ENCODE results near the gene USP11.

The USP11 gene

DNA sequence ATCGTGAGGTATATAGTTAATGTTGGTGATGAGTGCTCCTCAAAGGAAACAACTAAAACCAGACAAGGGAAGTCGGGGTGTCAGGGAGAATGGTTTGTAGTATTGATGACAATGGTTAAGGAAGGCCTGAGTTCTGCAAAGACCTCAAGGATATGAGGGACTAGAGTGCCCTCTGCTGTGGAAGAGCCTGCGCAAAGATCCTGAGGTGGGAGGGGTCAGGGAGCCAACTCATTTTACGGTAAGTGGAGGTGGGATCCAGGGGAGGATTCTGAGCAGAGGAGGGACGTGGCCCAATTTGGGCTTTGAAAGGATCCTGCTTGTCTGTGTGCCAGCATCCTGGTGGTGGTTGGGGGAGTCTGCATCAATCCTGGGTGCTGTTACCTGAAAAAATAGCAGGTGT is 27.8 kb upstream of the USP11 start:
- DNase-seq: no peak

- peak; percentile 68 for DNase-seq
Measured at GRCh38 chrX:47206316-47206715, 26.5 kb upstream of the USP11 start.

DNA sequence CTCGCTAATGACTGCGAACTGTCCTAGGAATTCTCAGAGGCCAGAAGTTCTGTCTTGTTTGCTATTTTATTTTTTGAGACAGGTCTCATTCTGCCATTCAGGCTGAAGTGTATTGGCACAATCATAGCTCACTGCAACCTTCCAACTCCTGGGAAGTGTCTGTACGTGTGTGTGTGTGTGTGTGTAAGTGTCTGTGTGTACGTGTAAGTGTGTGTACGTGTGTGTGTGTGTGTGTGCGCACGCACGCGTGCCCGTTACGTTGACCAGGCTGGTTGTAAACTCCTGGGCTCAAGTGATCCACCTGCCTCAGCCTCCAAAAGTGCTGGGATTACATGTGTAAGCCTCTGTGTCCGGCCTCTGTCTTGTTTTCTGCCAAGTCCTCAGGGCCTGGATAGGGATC is 24.7 kb upstream of the USP11 start:
- no peak for DNase-seq

DNA sequence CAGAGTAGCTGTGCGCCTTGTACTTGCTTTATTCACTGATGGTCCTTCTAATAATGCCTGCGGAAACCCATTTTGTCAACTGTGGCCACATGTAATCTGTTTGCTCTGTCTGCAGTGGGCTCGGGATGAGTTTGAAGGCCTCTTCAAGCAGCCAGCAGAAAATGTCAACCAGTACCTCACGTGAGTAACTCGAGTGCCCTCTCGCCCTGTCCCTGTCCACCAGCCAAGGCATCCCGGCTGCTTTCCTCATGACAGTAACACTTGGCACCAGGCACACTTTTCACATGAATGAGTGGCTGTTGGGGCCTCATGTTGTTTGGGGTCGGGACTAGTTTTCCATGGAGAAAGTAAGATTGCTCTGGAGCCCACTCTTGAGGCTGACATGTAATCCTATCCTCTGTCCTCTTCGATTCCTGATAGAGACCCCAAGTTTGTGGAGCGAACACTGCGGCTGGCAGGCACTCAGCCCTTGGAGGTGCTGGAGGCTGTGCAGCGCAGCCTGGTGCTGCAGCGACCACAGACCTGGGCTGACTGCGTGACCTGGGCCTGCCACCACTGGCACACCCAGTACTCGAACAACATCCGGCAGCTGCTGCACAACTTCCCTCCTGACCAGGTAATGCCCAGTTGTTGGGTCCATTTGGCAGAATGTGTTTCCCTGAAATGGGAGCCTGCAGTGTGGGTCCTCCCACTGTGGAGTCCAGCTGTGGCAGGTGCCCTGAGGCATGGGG is 23.1 kb upstream of the USP11 start:
- no peak for DNase-seq

DNA sequence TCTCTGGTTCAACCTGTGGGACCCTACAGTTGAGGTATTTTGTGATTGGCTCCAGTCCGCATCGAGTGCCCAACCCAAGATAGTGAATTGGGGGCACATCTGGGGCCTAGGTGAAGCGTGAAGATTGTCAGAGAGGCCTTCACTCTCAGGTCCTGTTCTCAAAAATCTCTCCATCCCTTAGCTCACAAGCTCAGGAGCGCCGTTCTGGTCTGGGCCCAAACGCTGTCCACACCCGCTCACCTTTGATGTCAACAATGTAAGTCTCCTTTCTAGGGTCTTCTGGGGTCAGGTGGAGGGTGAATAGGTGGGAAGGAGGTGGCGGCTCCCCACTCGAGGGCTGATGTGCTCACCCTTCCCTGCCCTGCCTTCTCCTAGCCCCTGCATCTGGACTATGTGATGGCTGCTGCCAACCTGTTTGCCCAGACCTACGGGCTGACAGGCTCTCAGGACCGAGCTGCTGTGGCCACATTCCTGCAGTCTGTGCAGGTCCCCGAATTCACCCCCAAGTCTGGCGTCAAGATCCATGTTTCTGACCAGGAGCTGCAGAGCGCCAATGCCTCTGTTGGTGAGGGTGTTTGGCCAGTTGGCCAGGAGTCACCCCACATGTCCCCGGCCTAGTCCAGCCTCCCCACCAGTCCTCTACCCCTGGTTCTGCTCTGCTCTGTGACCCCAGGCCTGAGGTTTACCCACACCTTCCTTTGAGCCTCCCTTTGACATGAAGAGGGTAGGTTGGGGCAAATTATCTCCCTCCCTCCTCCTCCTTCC is 22.0 kb upstream of the USP11 start:
- no peak for DNase-seq

DNA sequence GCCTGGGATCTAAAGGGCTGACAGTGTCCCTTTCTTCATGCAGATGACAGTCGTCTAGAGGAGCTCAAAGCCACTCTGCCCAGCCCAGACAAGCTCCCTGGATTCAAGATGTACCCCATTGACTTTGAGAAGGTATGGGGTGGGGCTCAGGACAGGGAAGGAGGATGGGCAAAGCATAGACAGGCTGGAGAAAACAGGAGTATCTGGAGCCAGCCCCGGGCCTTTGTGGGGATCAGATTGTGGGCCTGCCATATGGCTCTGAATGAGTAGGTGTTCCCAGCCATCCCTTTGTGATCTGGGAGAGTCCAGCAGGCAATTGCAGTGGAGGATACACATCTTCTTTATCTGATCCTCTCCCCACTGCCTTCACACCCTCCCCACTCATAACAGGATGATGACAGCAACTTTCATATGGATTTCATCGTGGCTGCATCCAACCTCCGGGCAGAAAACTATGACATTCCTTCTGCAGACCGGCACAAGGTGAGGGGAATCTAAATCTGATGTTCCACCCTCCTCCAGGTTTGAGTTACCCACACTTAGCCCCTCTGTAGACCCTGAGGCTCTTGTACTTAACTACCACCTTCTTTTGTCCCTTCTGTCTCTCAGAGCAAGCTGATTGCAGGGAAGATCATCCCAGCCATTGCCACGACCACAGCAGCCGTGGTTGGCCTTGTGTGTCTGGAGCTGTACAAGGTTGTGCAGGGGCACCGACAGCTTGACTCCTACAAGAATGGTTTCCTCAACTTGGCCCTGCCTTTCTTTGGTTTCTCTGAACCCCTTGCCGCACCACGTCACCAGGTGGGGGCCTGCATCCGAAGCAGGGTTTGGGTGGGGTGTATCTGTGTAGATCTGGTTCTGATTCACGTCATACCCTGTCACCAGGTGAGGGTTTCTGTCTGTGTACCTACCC is 20.2 kb upstream of the USP11 start:
- DNase-seq: peak; percentile 21

- DNase-seq: no peak
Measured at GRCh38 chrX:47214435-47215077, 18.3 kb upstream of the USP11 start.

GRCh38 chrX:47215291-47215900 is 17.4 kb upstream of the USP11 start:
- DNase-seq: peak; percentile 88

DNA sequence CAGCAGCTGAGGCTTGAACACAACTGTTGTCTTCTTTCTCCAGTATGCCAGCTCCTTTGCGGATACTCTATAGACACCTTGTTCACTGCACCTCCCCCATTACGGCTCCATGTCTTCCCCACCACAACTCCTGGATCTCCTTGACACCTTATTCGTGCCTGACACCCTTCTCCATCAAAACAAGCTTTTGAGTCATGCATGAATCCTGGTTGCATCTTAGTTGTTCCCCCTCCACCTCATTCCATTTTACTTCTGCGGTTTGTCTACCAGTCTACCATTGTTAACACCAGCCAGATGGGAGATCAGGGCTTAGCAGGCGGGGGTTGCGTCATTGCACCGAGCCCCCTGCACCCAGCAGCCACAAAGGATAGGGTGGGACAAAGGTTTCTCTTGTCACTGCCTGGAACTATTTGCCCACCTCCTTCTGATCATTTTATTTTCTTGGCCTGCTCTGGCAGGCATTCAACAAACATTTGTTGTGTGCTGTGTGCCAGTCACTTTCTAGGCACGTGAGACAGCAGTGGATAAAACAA is 16.4 kb upstream of the USP11 start:
- DNase-seq: no peak

DNA sequence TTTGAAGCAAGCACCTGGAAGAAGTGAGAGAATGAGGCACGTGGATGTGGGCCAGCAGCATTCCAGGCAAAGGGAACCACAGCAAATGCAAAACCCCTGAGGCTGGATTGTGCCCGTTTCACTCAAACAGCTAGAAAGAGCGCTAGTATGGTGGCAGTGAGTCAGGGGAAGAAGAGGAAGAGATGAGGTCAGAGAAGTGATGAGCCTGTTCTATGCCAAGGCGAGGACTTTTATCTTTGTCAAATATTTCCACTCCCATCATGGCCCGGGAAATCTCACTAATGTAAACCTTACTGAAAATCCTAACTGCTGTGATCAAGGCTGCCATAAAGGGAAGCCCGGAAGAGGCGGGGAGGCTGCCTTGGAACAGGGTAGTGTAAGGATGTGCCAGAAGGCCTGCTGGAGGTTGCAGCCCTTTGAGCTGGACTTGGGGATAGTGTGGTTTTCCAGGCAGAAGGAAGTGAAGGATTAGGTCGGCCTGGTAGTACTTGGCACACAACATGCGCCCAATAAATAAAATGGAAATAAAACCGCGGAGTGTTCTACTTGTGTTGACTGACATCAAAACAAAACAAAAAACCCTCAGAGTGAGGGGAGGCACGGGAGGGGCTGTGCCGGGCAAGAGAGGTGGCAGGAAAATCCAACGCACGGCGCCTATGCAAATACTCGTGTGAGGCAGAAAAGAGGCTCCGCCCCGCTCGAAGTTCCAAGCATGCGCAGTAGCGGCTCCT is 15.5 kb upstream of the USP11 start:
- DNase-seq: peak; percentile 94

DNA sequence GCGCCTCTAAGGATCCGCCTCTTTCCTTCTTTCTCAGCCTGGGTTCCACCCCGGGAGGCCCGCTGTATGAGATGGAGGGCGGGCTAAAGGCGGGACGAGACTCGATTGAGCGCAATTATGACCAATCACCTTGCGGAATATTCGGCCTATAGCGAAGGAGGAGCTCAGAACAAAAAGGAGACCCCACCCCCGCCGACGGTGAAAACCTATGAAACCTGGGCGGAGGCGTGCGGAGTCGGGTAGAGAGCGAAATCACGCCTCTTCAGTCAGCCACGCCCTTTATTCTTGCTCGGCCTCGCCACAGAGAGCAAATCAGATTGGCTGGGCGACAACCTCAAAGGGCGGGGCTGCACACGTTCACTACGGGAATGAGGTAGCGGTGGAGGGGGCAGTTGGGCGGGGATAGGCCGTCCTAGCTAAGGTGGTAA is 14.9 kb upstream of the USP11 start:
- peak; percentile 100 for DNase-seq

GRCh38 chrX:47218280-47218919 is 14.4 kb upstream of the USP11 start, which contains the start of gene CDK16:
Gene CDK16 (plus strand): TSS chrX:47218681. CDS start chrX:47223558, 4,877 bp downstream.
- DNase-seq: peak; percentile 92

GRCh38 chrX:47218920-47219815 is 13.6 kb upstream of the USP11 start:
- no peak for DNase-seq

GRCh38 chrX:47221756-47222155 is 11.1 kb upstream of the USP11 start:
- no peak for DNase-seq

- DNase-seq: no peak
Measured at GRCh38 chrX:47222751-47223350, 10.0 kb upstream of the USP11 start.

DNA sequence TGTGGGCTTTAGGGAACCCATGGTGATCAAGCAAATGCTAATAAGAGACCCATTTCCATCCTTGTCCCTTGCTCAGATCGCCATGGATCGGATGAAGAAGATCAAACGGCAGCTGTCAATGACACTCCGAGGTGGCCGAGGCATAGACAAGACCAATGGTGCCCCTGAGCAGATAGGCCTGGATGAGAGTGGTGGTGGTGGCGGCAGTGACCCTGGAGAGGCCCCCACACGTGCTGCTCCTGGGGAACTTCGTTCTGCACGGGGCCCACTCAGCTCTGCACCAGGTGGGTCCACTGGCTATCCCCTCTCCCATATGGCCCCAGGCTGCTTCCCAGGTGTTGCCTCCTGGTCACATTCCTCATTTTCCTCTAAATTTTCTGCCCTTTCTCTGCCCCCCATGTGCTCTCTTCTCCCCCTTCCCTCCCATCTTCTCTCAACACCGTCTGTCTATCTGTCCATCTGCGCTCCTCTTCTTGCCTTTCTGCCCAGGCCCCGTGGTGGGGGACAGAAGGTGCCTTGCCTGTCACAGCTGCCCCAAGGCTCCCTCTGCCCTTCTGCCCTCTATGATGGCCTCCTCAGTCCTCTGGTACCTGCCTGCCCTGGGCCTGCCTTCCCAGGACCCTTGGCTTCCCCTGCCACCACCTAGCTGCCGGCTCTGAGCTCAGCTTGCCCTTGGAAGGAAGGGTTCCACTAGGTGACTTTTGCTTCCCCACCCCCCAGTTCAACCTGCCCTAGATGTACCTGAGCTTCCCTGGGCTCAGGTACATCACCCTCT is 9.1 kb upstream of the USP11 start:
- DNase-seq: no peak

DNA sequence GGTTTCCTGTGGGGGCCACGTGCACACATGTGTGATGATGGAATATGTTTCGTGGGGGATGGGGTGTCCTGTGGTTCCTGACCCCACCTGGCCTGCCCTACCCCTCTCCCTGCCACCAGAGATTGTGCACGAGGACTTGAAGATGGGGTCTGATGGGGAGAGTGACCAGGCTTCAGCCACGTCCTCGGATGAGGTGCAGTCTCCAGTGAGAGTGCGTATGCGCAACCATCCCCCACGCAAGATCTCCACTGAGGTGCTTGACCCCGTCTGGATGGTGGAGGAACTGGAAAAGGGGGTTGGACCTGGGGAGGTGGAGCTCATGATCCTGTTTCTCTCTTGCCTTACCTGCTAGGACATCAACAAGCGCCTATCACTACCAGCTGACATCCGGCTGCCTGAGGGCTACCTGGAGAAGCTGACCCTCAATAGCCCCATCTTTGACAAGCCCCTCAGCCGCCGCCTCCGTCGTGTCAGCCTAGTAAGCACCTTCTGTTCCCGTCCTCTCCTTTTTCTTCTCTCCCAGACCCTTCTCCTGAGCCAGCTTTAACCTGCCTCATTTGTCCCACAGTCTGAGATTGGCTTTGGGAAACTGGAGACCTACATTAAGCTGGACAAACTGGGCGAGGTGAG is 8.4 kb upstream of the USP11 start:
- DNase-seq: no peak

DNA sequence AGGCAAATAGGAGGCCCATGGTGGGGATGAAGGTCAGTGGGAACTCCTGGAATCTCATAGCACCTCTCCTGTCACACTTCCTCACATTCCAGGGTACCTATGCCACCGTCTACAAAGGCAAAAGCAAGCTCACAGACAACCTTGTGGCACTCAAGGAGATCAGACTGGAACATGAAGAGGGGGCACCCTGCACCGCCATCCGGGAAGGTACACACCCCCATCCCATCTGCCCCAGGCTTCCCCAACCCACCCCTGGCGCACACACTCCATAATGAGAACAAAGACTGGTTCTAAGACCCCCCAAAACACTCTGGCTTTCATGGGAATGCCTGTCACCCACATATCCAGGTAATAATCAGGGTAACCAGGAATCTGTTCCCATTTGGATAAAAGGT is 7.9 kb upstream of the USP11 start:
- no peak for DNase-seq
